Keratinocyte (primary cell): ENCODE results near the gene FLNB. TPM values are rescaled to one million over a fixed set of nuclear protein-coding genes. Genes with fewer than 3 reads are reported as not detected.

Experiments
- DNase-seq: peaks from one replicate; pipeline ENCODE4 v3.0.0-alpha.2; 2011; ENCODE audit warnings: low read depth, missing footprints, low spot score
- FAIRE-seq: peaks from 2 replicates; lab custom pipeline; 2011; peaks lifted over from hg19 to GRCh38; lab: Jason Lieb, UNC
- H2AFZ ChIP-seq: 2 replicates; pipeline ENCODE4 v1.6.0; 2012; ENCODE audit warnings: low read length, control low read depth, inconsistent platforms; ENCODE audit not compliant: control insufficient read depth
- H3K27ac ChIP-seq: 2 replicates; pipeline ENCODE4 v1.5.1; 2011; ENCODE audit warnings: low read length; ENCODE audit not compliant: control insufficient read depth, insufficient read depth
- H3K27me3 ChIP-seq: 3 replicates; pipeline ENCODE4 v1.6.0; 2011; ENCODE audit warnings: low read length; ENCODE audit not compliant: control insufficient read depth, insufficient read depth; ENCODE audit errors: extremely low read depth
- H3K36me3 ChIP-seq, 2 experiments: 2 replicates in 1 of 2; 3 replicates in 1 of 2; pipeline ENCODE4 v1.5.1; 2011; ENCODE audit warnings: low read length in 2 of 2, mild to moderate bottlenecking in 1 of 2; ENCODE audit not compliant: control insufficient read depth in 2 of 2, insufficient read depth in 2 of 2; ENCODE audit errors: extremely low read depth in 1 of 2
- H3K4me1 ChIP-seq: 3 replicates; pipeline ENCODE4 v1.5.1; 2011; ENCODE audit warnings: low read length; ENCODE audit not compliant: control insufficient read depth, insufficient read depth; ENCODE audit errors: extremely low read depth
- H3K4me2 ChIP-seq: 3 replicates; pipeline ENCODE4 v1.6.0; 2011; ENCODE audit warnings: low read depth, low read length; ENCODE audit not compliant: control insufficient read depth, insufficient read depth; ENCODE audit errors: extremely low read depth
- H3K4me3 ChIP-seq, 3 experiments: fragments of 200-600 bp in 1 of 3; sonication (generic) in 1 of 3; 2 replicates in 2 of 3; 3 replicates in 1 of 3; pipeline ENCODE4 v1.5.1; 2011 to 2016; ENCODE audit warnings: low read length in 3 of 3, mild to moderate bottlenecking in 3 of 3, control low read depth in 2 of 3, inconsistent platforms in 1 of 3, low read depth in 1 of 3, mixed read lengths in 1 of 3, mixed run types in 1 of 3, moderate library complexity in 1 of 3; ENCODE audit not compliant: control insufficient read depth in 2 of 3, insufficient read depth in 2 of 3; ENCODE audit errors: extremely low read depth in 1 of 3
- H3K79me2 ChIP-seq: 2 replicates; pipeline ENCODE4 v1.6.0; 2012; ENCODE audit warnings: low read length; ENCODE audit not compliant: control insufficient read depth, insufficient read depth
- H3K9ac ChIP-seq: 3 replicates; pipeline ENCODE4 v1.6.0; 2011; ENCODE audit warnings: low read length; ENCODE audit not compliant: control insufficient read depth, insufficient read depth; ENCODE audit errors: extremely low read depth
- H3K9me1 ChIP-seq: 3 replicates; pipeline ENCODE4 v1.6.0; 2011; ENCODE audit warnings: low read length; ENCODE audit not compliant: control insufficient read depth, insufficient read depth; ENCODE audit errors: extremely low read depth
- H3K9me3 ChIP-seq: 2 replicates; pipeline ENCODE4 v1.5.1; 2012; ENCODE audit warnings: low read depth, low read length; ENCODE audit not compliant: control insufficient read depth
- H4K20me1 ChIP-seq: 3 replicates; pipeline ENCODE4 v1.6.0; 2011; ENCODE audit warnings: low read length; ENCODE audit not compliant: control insufficient read depth, insufficient read depth; ENCODE audit errors: extremely low read depth
- EZH2 ChIP-seq: IDR thresholded peaks from one replicate; pipeline ENCODE4 v1.6.1; 2012; ENCODE audit warnings: inconsistent platforms, mild to moderate bottlenecking, low read length, moderate library complexity
- dilution Hi-C: fragments of 300-500 bp; cut with MboI; formaldehyde crosslinking; loops from one replicate; pipeline ENCODE4 v1.7.0; 2020; ENCODE audit warnings: low sequenced_read_pairs; ENCODE audit not compliant: extremely low pct_ligation_motif_present
- polyA plus RNA-seq, 5 experiments: library from polyadenylated mRNA; depleted of rRNA in 3 of 5; stranded (reverse) in 3 of 5; stranded (forward) in 1 of 5; unstranded in 1 of 5; fragments of >200 nt; gene quantifications; 1 replicate in 1 of 5; 2 replicates in 3 of 5; 3 replicates in 1 of 5; pipeline versions ENCODE4 v1.2.1 to v1.2.3, GENCODE V29; 2011 to 2012; ENCODE audit warnings: missing spikeins in 2 of 5, low read depth in 1 of 5, low replicate concordance in 1 of 5
- TF ChIP-seq, protein P1 (sequence below), 3 experiments: IDR thresholded peaks in 1 of 3; conservative IDR thresholded peaks in 1 of 3; optimal IDR thresholded peaks in 1 of 3; 2 replicates in 2 of 3; 3 replicates in 1 of 3; pipeline versions ENCODE3 to v1.5.1; 2011; ENCODE audit warnings: low read length in 3 of 3, mild to moderate bottlenecking in 3 of 3, moderate library complexity in 2 of 3, control low read depth in 1 of 3, inconsistent platforms in 1 of 3; ENCODE audit not compliant: insufficient read depth in 2 of 3; ENCODE audit errors: extremely low read depth in 1 of 3

Gene FLNB
- polyA plus RNA-seq, 1 donor (not counting 4 experiments of a cell fraction or from before 2014, with no cell fraction given) = 289 TPM

DNA sequence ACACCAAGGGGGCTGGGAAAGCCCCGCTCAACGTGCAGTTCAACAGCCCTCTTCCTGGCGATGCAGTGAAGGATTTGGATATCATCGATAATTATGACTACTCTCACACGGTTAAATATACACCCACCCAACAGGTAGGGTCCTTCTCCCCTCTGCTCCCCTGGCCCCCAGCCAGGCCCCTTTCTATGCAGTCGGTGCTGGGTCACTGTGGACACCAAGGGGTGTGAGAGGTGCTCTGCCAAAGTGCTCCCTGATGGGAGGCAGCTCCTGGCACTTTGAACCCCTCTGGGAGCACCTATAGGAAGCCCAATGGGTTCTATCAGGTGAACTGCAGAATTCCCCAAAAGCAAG is 103.9 kb downstream of the FLNB start:
- Histone ChIP-seq H3K4me3 (no peak overlapping the region), H3K36me3 (peaks cover 60 to 79% of the 10 kb centered on the region in 2 experiments), H2AFZ (no peak overlapping the region), H3K4me2 (no peak overlapping the region), H3K9me1 (no peaks in the 10 kb centered on the region), H3K9me3 (no peaks in the 10 kb centered on the region), H3K27me3 (no peaks in the 10 kb centered on the region), H4K20me1 (peaks cover 31% of the 10 kb centered on the region), H3K9ac (no peak overlapping the region), H3K79me2 (peaks cover 61% of the 10 kb centered on the region), H3K4me1 (peaks cover 22% of the 10 kb centered on the region), H3K27ac (peak overlapping the region; percentile 22)
- no peak for DNase-seq
- TF ChIP-seq EZH2 = no peak
- no peak for FAIRE-seq
- dilution Hi-C loops = no loop called here

GRCh38 chr3:58115175-58115574 is 107.0 kb downstream of the FLNB start:
- peaks cover 63 to 81% of the 10 kb centered on the region in 2 experiments for H3K36me3 ChIP-seq
- no peaks in the 10 kb centered on the region for H3K27me3 ChIP-seq
- H2AFZ ChIP-seq = no peak overlapping the region
- no peak overlapping the region for H3K9ac ChIP-seq
- H3K79me2 ChIP-seq = peaks cover 64% of the 10 kb centered on the region
- no peak overlapping the region for H3K4me2 ChIP-seq
- H3K27ac ChIP-seq = no peak overlapping the region
- H3K9me1 ChIP-seq = no peaks in the 10 kb centered on the region
- peaks cover 10% of the 10 kb centered on the region for H3K4me1 ChIP-seq
- no peak overlapping the region for H3K4me3 ChIP-seq
- peaks cover 40% of the 10 kb centered on the region for H4K20me1 ChIP-seq
- H3K9me3 ChIP-seq = no peaks in the 10 kb centered on the region
- FAIRE-seq (no peak), DNase-seq (no peak)
- dilution Hi-C loops = no loop called here
- no peak for TF ChIP-seq EZH2
- TF ChIP-seq, protein P1, sequence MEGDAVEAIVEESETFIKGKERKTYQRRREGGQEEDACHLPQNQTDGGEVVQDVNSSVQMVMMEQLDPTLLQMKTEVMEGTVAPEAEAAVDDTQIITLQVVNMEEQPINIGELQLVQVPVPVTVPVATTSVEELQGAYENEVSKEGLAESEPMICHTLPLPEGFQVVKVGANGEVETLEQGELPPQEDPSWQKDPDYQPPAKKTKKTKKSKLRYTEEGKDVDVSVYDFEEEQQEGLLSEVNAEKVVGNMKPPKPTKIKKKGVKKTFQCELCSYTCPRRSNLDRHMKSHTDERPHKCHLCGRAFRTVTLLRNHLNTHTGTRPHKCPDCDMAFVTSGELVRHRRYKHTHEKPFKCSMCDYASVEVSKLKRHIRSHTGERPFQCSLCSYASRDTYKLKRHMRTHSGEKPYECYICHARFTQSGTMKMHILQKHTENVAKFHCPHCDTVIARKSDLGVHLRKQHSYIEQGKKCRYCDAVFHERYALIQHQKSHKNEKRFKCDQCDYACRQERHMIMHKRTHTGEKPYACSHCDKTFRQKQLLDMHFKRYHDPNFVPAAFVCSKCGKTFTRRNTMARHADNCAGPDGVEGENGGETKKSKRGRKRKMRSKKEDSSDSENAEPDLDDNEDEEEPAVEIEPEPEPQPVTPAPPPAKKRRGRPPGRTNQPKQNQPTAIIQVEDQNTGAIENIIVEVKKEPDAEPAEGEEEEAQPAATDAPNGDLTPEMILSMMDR (optimal IDR thresholded peaks at IDR 0.05 in 1 of 3, IDR thresholded peaks at IDR 0.05 in 1 of 3, conservative IDR thresholded peaks at IDR 0.05 in 1 of 3; ENCODE audit: extremely low read depth in 1 of 3, insufficient read depth in 2 of 3, low read length in 3 of 3) = no peak
